HAP-1 (cell line): ENCODE measurements around the gene PSRC1.

Source experiments
- DNase-seq, 2 experiments: peaks; one replicate each; pipeline ENCODE4 v3.0.0-alpha.2; 2016 to 2020; ENCODE audit warnings: low spot score in 2 of 2
- H3K27me3 ChIP-seq: fragments of 250-450 bp; sonication (Bioruptor Pico); 2 replicates; pipeline ENCODE4 v1.5.1; 2020; ENCODE audit warnings: low read depth, mild to moderate bottlenecking, moderate library complexity
- H3K36me3 ChIP-seq: fragments of 250-450 bp; sonication (Bioruptor Pico); replicated peaks from 2 replicates; pipeline ENCODE4 v1.5.1; 2020; ENCODE audit warnings: mild to moderate bottlenecking
- H3K4me1 ChIP-seq: fragments of 250-450 bp; sonication (Bioruptor Pico); 2 replicates; pipeline ENCODE4 v1.5.1; 2020; ENCODE audit warnings: mild to moderate bottlenecking
- H3K4me3 ChIP-seq: fragments of 250-450 bp; sonication (Bioruptor Pico); 2 replicates; pipeline ENCODE4 v1.5.1; 2020; ENCODE audit warnings: mild to moderate bottlenecking, moderate library complexity
- H3K9me3 ChIP-seq: fragments of 250-450 bp; sonication (Bioruptor Pico); 2 replicates; pipeline ENCODE4 v1.5.1; 2020; ENCODE audit warnings: mild to moderate bottlenecking, moderate library complexity
- in situ Hi-C: fragments of 300-500 bp; cut with MboI; formaldehyde crosslinking; loops from 3 replicates; pipeline ENCODE4 v1.14.3; 2020; ENCODE audit warnings: low sequenced_read_pairs, inconsistent platforms, mixed read lengths

PSRC1 gene

DNA sequence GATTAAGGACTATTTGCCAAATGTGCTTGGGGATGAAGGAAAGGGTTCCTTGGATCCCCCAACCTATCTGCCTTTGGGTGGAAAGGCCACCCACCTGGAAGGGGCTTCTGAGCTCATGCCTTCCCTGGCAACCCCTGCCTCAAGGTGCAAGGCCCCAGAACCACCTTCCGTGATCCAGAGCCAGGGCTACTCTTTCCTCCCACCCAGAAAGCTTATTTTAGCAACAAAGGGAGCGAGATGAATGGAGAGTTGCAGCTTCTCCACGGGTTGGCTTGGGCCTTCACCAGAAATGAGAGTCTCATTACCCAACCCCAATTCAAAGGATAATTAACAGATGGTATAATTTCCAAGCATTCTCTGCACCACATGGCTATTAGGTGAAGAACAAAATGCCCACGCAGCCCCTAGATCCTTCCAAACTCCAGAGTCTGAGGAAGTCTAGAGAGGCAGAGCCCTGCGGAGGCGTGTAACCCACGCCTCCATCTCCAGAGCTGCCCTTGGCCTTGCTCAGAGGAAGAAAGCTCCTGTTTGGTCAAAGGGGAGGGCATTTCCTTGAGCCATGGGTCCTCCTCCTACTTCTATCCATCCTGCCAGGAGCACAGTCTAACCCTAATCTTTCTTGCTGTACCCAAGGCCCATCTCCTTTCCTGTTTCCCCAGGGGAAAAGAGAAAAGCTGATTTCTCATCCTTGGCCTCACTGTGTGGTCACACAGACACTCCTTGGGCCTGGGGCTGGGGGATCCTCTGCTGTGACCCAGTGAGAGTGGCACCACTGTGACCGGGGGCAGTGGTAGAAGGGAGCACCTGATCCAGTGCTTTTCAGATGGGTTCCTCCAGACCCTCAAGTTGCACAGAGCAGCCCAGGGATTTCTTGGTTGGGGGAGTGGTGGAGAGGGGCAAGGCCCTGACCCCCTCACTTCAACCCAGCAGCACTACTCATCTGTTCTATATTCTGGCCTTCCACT lies 35.3 kb downstream of the PSRC1 start:
- Histone ChIP-seq H3K27me3 (no peaks in the 10 kb centered on the region), H3K4me3 (no peak overlapping the region), H3K4me1 (peaks cover 10% of the 10 kb centered on the region), H3K36me3 (no peaks in the 10 kb centered on the region; the same call in 1 of the 2 replicates), H3K9me3 (no peaks in the 10 kb centered on the region; the same call in 1 of the 2 replicates)
- no peak for DNase-seq
- in situ Hi-C loops = no loop called here

DNA sequence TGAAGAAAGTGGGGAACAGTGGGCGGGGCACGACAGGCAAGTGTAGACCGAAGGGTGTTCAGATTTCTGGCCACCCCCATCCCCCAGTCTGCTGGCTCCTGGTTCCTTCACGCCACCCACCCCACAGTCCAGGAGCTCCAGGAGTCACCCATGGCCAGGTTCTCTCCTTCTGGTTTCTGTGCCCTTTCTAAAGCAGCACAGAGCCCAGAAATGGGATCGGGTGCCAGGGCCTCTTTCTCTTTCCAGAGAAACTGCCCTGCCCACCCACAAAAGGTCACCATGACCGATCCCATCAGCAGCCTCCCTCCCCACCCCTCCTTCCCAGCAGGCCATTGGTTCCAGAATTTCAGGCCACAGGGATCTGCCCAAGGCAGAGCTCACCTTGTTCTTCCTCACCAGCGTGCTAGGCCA lies 36.8 kb downstream of the PSRC1 start:
- in situ Hi-C loops = no loop called here
- Histone ChIP-seq H3K9me3 (no peaks in the 10 kb centered on the region; the same call in 1 of the 2 replicates), H3K27me3 (no peaks in the 10 kb centered on the region), H3K36me3 (no peaks in the 10 kb centered on the region; the same call in 1 of the 2 replicates), H3K4me1 (peaks cover 14% of the 10 kb centered on the region), H3K4me3 (no peak overlapping the region)
- DNase-seq = peak in 1 of 2 experiments; percentile 6

DNA sequence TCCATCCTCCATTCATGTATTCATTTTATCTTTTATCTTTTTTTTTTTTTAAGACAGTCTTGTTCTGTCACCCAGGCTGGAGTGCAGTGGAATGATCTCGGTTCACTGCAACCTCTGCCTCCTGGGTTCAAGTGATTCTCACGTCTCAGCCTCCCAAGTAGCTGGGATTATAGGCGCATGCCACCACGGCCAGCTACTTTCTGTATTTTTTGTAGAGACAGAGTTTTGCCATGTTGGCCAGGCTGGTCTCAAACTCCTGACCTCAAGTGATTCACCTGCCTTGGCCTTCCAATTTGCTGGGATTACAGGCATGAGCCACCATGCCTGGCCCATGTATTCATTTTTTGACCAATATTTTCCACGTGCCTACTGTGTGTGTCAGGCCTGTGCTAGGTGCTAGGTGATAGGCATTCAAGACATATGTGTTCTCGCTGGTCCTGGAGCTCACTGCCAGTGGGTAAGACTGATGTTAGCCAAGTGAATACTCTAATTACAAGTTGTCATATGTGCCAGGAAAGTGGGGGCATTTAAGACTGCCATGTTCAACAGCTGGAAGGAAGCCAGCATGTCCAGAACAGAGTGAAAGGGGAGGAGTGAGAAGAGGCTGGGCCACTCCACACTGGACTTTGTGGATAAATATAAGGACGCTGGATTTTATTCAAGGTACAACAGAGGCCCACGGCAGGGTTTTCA lies 38.9 kb downstream of the PSRC1 start:
- DNase-seq = no peak
- no peak overlapping the region for H3K4me3 ChIP-seq
- H3K36me3 ChIP-seq = peaks cover 8% of the 10 kb centered on the region
- in situ Hi-C loops = no loop called here
- H3K4me1 ChIP-seq = peaks cover 8% of the 10 kb centered on the region
- H3K9me3 ChIP-seq = no peaks in the 10 kb centered on the region
- no peaks in the 10 kb centered on the region for H3K27me3 ChIP-seq

DNA sequence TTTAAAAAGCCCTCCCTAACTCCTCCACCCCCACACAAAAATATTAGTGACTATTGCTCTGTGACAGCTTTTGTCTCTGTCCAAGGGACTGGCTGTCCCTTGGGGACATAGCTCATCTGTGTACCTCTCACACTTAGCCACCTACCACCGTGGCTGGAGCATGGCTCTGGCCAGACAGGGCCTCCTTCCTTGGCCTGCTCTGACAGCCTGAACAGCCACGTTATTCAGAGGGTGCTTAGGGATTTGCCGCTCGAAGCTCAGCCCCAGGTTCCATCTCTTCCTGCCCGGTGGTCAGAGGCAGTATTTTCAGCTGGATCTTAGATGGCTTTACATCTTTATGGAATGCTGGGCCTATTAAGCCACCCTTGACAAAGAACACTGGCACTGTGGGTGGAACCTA lies 39.7 kb downstream of the PSRC1 start:
- no peaks in the 10 kb centered on the region for H3K9me3 ChIP-seq
- no peak for DNase-seq
- no peak overlapping the region for H3K4me3 ChIP-seq
- peaks cover 5% of the 10 kb centered on the region; the same call in 1 of the 2 replicates for H3K4me1 ChIP-seq
- in situ Hi-C loops = no loop called here
- H3K36me3 ChIP-seq = peaks cover 16% of the 10 kb centered on the region
- no peaks in the 10 kb centered on the region for H3K27me3 ChIP-seq

DNA sequence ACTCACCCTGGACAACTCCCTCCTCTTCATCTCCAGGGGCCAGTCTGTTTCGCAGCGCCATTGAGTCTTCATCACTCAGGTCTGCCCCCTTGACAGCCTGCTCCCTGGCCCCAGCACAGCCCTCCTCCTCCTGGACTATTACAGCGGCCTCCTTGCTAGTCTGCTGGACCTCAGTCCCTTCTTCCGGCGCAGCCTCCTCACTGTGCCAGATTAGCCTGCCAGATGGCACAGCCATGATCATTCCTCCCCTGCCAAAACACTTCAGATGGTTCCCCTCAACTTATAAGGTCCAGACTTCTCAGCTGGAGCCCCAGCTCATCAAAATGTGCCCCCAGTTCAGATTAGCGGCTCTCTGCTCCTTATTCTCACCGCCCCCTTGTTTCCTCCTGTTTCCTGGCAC lies 40.6 kb downstream of the PSRC1 start:
- in situ Hi-C loops = no loop called here
- H3K4me1 ChIP-seq = peaks cover 5% of the 10 kb centered on the region; the same call in 1 of the 2 replicates
- no peaks in the 10 kb centered on the region for H3K9me3 ChIP-seq
- no peak for DNase-seq
- H3K4me3 ChIP-seq = no peak overlapping the region
- peaks cover 24% of the 10 kb centered on the region for H3K36me3 ChIP-seq
- H3K27me3 ChIP-seq = no peaks in the 10 kb centered on the region

DNA sequence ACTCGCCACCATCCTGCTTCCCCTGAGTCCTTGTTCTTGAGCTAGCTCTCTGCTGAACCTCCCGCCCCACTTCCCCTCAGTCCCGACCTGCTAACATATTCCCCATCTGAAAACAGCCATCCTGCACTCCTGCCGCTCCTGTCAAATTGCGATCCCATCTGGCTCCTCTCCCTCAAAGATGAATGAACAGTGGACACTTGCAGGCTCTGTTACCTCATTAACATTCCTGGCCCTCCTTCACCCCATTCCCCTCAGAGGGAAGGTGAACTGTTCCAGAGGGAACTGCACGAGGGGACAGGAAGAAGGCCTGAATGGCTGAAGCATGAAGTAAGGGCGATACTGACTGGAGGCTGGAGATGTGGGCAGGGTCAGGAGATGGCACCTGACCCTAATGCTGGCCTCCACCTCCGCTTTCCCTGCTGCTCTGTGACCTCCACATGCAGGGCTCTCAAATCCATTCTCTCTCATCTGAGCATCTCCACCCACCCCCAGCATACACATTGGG lies 41.1 kb downstream of the PSRC1 start:
- in situ Hi-C loops = no loop called here
- no peaks in the 10 kb centered on the region for H3K27me3 ChIP-seq
- no peaks in the 10 kb centered on the region for H3K9me3 ChIP-seq
- DNase-seq = no peak
- H3K4me3 ChIP-seq = no peak overlapping the region
- peaks cover 29% of the 10 kb centered on the region for H3K36me3 ChIP-seq
- H3K4me1 ChIP-seq = peaks cover 5% of the 10 kb centered on the region; the same call in 1 of the 2 replicates

DNA sequence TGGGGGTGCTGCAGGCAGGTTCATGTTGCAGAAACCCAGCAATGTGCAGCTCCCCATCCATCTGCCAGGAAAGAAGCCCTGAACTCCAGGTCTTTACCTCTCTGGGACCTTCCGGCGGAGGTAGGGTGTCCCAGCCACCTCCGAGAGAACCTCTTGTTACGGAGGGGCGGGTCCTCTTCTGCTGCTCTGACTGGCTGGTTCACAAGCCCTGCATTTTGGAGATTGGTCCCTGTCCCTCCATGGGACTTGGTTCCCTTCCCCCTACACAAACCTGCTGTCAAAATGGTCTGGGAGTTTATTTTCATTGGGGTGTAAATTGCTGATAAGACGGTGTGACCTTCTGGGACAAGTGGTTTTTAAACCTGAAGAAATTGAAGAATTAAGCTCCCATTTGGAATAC lies 41.6 kb downstream of the PSRC1 start:
- H3K36me3 ChIP-seq = peaks cover 35% of the 10 kb centered on the region
- no peak for DNase-seq
- in situ Hi-C loops = no loop called here
- H3K4me1 ChIP-seq = peaks cover 5% of the 10 kb centered on the region; the same call in 1 of the 2 replicates
- no peaks in the 10 kb centered on the region for H3K9me3 ChIP-seq
- H3K4me3 ChIP-seq = no peak overlapping the region
- H3K27me3 ChIP-seq = no peaks in the 10 kb centered on the region

DNA sequence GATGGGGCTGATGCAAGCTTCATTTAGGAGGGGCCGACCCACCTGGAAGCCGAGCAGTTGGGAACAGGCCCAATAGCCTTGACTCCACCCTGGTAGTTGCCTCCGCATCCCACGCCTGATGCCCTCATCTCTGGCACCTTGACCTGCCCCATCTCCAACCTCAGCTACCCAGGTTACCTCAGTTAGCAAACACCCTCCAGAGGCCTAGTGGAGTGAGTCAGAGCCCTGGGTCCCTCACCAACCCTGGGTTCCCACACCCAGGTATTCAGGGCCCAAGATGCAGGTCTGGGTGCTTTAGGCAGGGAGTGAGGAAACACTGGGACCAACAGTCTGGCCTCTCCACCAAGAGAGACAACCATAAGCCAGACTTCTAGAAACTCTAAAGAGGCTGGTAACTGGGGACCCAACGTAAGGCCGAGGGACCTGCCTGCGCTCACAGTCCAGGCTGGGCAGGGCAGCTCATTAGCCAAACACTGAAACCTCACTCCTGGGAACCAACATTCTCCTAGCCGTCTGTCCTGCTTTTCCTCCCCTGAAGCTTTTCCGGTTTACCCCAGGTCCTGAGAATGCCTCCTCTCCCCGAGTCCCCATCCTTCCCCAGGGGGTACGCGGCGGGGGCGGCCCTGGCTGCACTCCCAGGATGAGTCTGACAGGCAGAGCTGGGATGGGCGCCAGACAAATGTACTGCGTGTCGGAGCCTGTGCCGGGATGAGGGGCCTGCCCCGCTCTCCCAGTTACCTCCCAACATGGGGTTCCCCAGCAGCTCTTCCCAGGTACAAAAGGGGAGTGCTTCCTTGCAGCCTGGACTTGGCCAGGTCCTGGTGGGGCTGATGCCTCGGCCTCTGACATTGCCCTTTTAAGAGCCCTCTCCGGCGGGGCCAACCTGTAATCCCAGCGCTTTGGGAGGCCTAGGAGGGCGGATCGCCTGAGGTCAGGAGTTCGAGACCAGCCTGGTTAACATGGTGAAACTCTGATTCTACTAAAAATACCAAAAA lies 42.5 kb downstream of the PSRC1 start:
- H3K4me1 ChIP-seq = peaks cover 5% of the 10 kb centered on the region; the same call in 1 of the 2 replicates
- peaks cover 44% of the 10 kb centered on the region for H3K36me3 ChIP-seq
- in situ Hi-C loops = no loop called here
- no peaks in the 10 kb centered on the region for H3K9me3 ChIP-seq
- H3K4me3 ChIP-seq = no peak overlapping the region
- DNase-seq = peak in 1 of 2 experiments; percentile 65
- no peaks in the 10 kb centered on the region for H3K27me3 ChIP-seq

DNA sequence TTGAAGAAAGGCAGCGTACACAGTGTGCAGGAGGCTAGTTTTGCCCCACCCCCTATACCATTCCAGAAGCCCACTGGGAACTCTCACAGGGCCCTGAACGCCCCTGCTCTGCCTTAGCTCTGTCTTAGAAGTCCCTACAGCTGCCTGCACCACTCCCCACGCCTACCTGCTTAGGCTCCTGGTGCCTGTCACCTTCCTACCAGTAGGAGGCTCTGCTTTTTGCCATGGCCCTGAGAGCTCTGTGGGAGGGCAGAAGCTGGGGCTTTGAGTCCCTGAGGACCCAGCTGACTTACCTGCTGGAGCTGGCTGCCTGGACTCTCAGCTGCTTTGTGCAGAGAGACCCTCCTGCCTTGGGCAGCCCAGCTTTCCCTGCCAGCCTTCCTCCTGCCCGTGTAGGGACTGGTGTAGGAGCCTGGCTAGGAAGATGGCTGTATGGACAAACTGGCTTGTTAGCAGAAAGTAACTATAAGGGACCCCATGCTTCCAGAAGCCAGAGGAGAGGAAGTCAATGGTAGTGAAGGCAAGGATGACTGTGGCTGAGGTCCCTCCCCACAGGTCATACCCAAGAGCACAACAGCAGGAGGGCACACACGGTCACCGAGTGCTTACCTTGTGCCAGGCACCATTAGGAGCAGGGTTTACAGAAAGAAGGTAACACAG lies 43.4 kb downstream of the PSRC1 start:
- in situ Hi-C loops = no loop called here
- Histone ChIP-seq H3K4me1 (peaks cover 5% of the 10 kb centered on the region; the same call in 1 of the 2 replicates), H3K36me3 (peaks cover 53% of the 10 kb centered on the region)

DNA sequence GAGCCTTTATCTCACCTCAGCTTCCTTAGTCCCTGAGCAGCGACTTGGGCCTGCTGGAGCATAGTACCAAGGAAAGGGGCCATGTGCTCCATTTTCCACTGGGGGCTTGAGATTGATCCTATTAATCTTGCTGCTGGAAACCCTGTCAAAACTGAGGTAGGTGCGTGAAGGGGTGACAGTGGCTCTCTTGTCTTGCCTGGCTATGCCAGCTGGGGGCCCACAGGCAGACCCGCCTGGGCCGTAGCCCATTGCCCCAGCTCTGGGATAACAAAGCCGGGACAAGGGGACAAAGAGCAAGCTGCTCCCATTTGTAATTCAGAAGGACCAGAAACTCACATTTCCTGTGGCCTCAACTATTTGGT lies 43.9 kb downstream of the PSRC1 start:
- Histone ChIP-seq H3K9me3 (no peaks in the 10 kb centered on the region), H3K36me3 (peaks cover 58% of the 10 kb centered on the region), H3K27me3 (no peaks in the 10 kb centered on the region), H3K4me3 (no peak overlapping the region), H3K4me1 (peaks cover 5% of the 10 kb centered on the region; the same call in 1 of the 2 replicates)
- in situ Hi-C loops = no loop called here
- DNase-seq = no peak

More for the DNA sequence above, 43.4 kb downstream of the PSRC1 start:
- no peaks in the 10 kb centered on the region for H3K27me3 ChIP-seq
- no peak overlapping the region for H3K4me3 ChIP-seq
- H3K9me3 ChIP-seq = no peaks in the 10 kb centered on the region
- peak; percentile 52 to 73 for DNase-seq

DNA sequence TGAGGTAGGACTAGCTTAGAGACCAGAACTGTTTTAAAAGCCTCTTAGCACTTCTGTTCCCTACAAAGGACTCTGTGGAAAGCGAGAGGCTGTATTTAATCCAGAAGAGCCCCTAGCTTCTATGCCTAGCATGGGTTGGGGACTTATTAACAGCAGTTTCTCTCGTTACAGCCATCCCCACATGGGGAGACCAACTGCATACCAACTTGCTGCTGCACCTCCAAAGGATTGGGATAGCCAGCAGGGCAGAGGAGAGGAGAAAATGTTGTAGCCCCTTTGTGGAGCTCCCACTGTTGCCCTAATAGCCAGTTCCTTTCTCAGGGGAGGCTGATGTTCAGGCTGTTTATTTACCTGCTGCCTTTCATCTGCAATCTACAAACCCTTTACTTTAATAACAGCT lies 44.6 kb downstream of the PSRC1 start:
- DNase-seq = no peak
- in situ Hi-C loops = no loop called here
- Histone ChIP-seq H3K4me1 (peaks cover 5% of the 10 kb centered on the region; the same call in 1 of the 2 replicates), H3K36me3 (peaks cover 60% of the 10 kb centered on the region), H3K27me3 (no peaks in the 10 kb centered on the region), H3K9me3 (no peaks in the 10 kb centered on the region), H3K4me3 (no peak overlapping the region)

DNA sequence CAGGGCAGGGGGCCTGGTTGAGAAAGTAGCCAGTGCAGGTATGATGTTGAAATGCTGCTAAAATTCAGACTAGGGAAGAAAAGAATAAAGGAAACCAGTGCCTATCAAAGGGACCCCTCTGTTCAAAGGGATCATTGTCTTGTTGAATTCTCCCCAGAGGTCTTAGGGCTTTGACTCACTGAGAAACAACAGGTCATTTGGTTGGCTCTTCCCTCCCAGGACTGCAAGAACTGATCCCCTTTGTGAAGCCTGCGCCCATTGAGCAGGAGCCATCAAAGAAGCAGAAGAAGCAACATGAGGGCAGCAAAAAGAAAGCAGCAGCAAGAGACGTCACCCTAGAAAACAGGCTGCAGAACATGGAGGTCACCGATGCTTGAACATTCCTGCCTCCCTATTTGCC lies 45.4 kb downstream of the PSRC1 start:
- no peak for DNase-seq
- no peaks in the 10 kb centered on the region for H3K27me3 ChIP-seq
- no peaks in the 10 kb centered on the region for H3K9me3 ChIP-seq
- peaks cover 5% of the 10 kb centered on the region; the same call in 1 of the 2 replicates for H3K4me1 ChIP-seq
- in situ Hi-C loops = no loop called here
- no peak overlapping the region for H3K4me3 ChIP-seq
- peaks cover 69% of the 10 kb centered on the region for H3K36me3 ChIP-seq
